H9 (cell line): ENCODE data around the gene SIL1. TPM values are rescaled to one million over a fixed set of nuclear protein-coding genes. Genes with fewer than 3 reads are reported as not detected.

Experiments used
- DNase-seq: peaks from one replicate; pipeline ENCODE4 v3.0.0-alpha.2; 2017
- H2AFZ ChIP-seq: one replicate; pipeline ENCODE4 v1.6.1; 2013; ENCODE audit warnings: mild to moderate bottlenecking, low read length, control low read depth, moderate library complexity
- H2AK5ac ChIP-seq: 2 replicates; pipeline ENCODE4 v1.6.1; 2013; ENCODE audit warnings: low read length, control low read depth, mixed read lengths; ENCODE audit not compliant: insufficient read length
- H2BK120ac ChIP-seq: one replicate; pipeline ENCODE4 v1.6.1; 2013; ENCODE audit warnings: low read depth, mild to moderate bottlenecking, low read length, control low read depth, inconsistent platforms; ENCODE audit not compliant: poor library complexity, severe bottlenecking
- H2BK12ac ChIP-seq: 2 replicates; pipeline ENCODE4 v1.6.1; 2013; ENCODE audit warnings: low read length, control low read depth, mixed read lengths, low read depth; ENCODE audit not compliant: insufficient read length
- H2BK15ac ChIP-seq: 2 replicates; pipeline ENCODE4 v1.6.1; 2013; ENCODE audit warnings: low read depth, low read length, control low read depth
- H2BK20ac ChIP-seq: one replicate; pipeline ENCODE4 v1.6.1; 2013; ENCODE audit warnings: low read depth, mild to moderate bottlenecking, low read length, control low read depth, inconsistent platforms; ENCODE audit not compliant: poor library complexity, severe bottlenecking
- H2BK5ac ChIP-seq: 2 replicates; pipeline ENCODE4 v1.6.1; 2013; ENCODE audit warnings: low read length, control low read depth, mixed read lengths; ENCODE audit not compliant: insufficient read length
- H3K14ac ChIP-seq: 2 replicates; pipeline ENCODE4 v1.6.1; 2013; ENCODE audit warnings: low read length, control low read depth; ENCODE audit not compliant: insufficient read depth
- H3K18ac ChIP-seq: 2 replicates; pipeline ENCODE4 v1.6.1; 2013; ENCODE audit warnings: low read depth, mild to moderate bottlenecking, mixed read lengths, low read length, control low read depth; ENCODE audit not compliant: insufficient read length
- H3K23ac ChIP-seq: 2 replicates; pipeline ENCODE4 v1.6.1; 2013; ENCODE audit warnings: low read length, control low read depth, mixed read lengths, low read depth; ENCODE audit not compliant: insufficient read length
- H3K23me2 ChIP-seq: 2 replicates; pipeline ENCODE4 v1.6.1; 2013; ENCODE audit warnings: low read depth, mild to moderate bottlenecking, mixed read lengths, low read length, control low read depth; ENCODE audit not compliant: insufficient read length, poor library complexity, severe bottlenecking
- H3K27ac ChIP-seq: 2 replicates; pipeline ENCODE4 v1.5.1; 2013; ENCODE audit warnings: low read length, control low read depth, mixed read lengths, low read depth; ENCODE audit not compliant: insufficient read length
- H3K27me3 ChIP-seq: 2 replicates; pipeline ENCODE4 v1.6.1; 2013; ENCODE audit warnings: low read length, control low read depth, inconsistent platforms; ENCODE audit not compliant: insufficient read depth
- H3K4ac ChIP-seq: 2 replicates; pipeline ENCODE4 v1.6.1; 2013; ENCODE audit warnings: low read depth, mild to moderate bottlenecking, control low read depth, inconsistent platforms, low read length, moderate library complexity
- H3K4me1 ChIP-seq: 2 replicates; pipeline ENCODE4 v1.6.1; 2013; ENCODE audit warnings: low read length, control low read depth, inconsistent platforms; ENCODE audit not compliant: insufficient read depth
- H3K4me2 ChIP-seq: 2 replicates; pipeline ENCODE4 v1.6.1; 2013; ENCODE audit warnings: low read length, control low read depth, mixed read lengths; ENCODE audit not compliant: insufficient read length, insufficient read depth
- H3K56ac ChIP-seq: 2 replicates; pipeline ENCODE4 v1.6.1; 2013; ENCODE audit warnings: low read depth, mild to moderate bottlenecking, mixed read lengths, low read length, control low read depth; ENCODE audit not compliant: insufficient read length
- H3K79me1 ChIP-seq: 2 replicates; pipeline ENCODE4 v1.6.1; 2013; ENCODE audit warnings: low read depth, mild to moderate bottlenecking, moderate library complexity, low read length, control low read depth, inconsistent platforms; ENCODE audit not compliant: insufficient read depth, poor library complexity, severe bottlenecking
- H3K79me2 ChIP-seq: 2 replicates; pipeline ENCODE4 v1.6.1; 2013; ENCODE audit warnings: low read length, control low read depth, inconsistent platforms; ENCODE audit not compliant: insufficient read depth
- H3K9ac ChIP-seq: 2 replicates; pipeline ENCODE4 v1.6.1; 2013; ENCODE audit warnings: low read length, control low read depth, mixed read lengths; ENCODE audit not compliant: insufficient read length; ENCODE audit errors: extremely low read depth
- H3K9me3 ChIP-seq: one replicate; pipeline ENCODE4 v1.6.1; 2013; ENCODE audit warnings: low read depth, low read length, inconsistent platforms; ENCODE audit not compliant: control insufficient read depth
- H3T11ph ChIP-seq: one replicate; pipeline ENCODE4 v1.6.1; 2013; ENCODE audit warnings: mild to moderate bottlenecking, low read length, control low read depth, inconsistent platforms
- H4K20me1 ChIP-seq: one replicate; pipeline ENCODE4 v1.6.1; 2013; ENCODE audit not compliant: control insufficient read depth, insufficient read length, insufficient read depth
- H4K5ac ChIP-seq: 2 replicates; pipeline ENCODE4 v1.6.1; 2013; ENCODE audit warnings: low read depth, mild to moderate bottlenecking, mixed read lengths, low read length, control low read depth; ENCODE audit not compliant: insufficient read length
- H4K8ac ChIP-seq: replicated peaks from 2 replicates; pipeline ENCODE4 v1.6.1; 2013; ENCODE audit warnings: low read length, control low read depth, mixed read lengths, low read depth; ENCODE audit not compliant: insufficient read length
- H4K91ac ChIP-seq: 2 replicates; pipeline ENCODE4 v1.6.1; 2013; ENCODE audit warnings: low read depth, mild to moderate bottlenecking, moderate library complexity, mixed read lengths, low read length, control low read depth; ENCODE audit not compliant: insufficient read length
- H3K27ac Mint-ChIP-seq, 3 experiments: 2 replicates in 2 of 3; 3 replicates in 1 of 3; pipeline ENCODE4 v1.8.0; 2020 to 2021; ENCODE audit warnings: mixed read lengths in 3 of 3, mild to moderate bottlenecking in 1 of 3, moderate library complexity in 1 of 3
- H3K27me3 Mint-ChIP-seq: 2 replicates; pipeline ENCODE4 v1.8.0; 2021; ENCODE audit warnings: low read depth, mild to moderate bottlenecking, moderate library complexity, mixed read lengths
- H3K36me3 Mint-ChIP-seq, 3 experiments: 2 replicates in 2 of 3; 3 replicates in 1 of 3; pipeline ENCODE4 v1.8.0; 2020 to 2021; ENCODE audit warnings: low read depth in 3 of 3, mixed read lengths in 3 of 3; ENCODE audit not compliant: insufficient read depth in 1 of 3
- H3K4me1 Mint-ChIP-seq, 2 experiments: 2 replicates each; pipeline ENCODE4 v1.8.0; 2020; ENCODE audit warnings: mixed read lengths in 2 of 2
- H3K4me3 Mint-ChIP-seq, 2 experiments: 2 replicates in 1 of 2; 3 replicates in 1 of 2; pipeline ENCODE4 v1.8.0; 2020 to 2021; ENCODE audit warnings: mild to moderate bottlenecking in 2 of 2, mixed read lengths in 2 of 2, moderate library complexity in 1 of 2
- H3K9me3 Mint-ChIP-seq, 2 experiments: 2 replicates in 1 of 2; 3 replicates in 1 of 2; pipeline ENCODE4 v1.8.0; 2020; ENCODE audit warnings: mild to moderate bottlenecking in 2 of 2, mixed read lengths in 2 of 2, moderate library complexity in 1 of 2
- CTCF ChIP-seq: fragments of 200-600 bp; sonication (generic); conservative IDR thresholded peaks from 3 replicates; pipeline ENCODE4 v1.8.0; 2021; ENCODE audit warnings: antibody characterized with exemption, mild to moderate bottlenecking
- WGBS: extraction: QIAGEN DNeasy Blood & Tissue Kit; methylation state at CpG from one replicate; pipeline ENCODE4 v1.1.7; 2013; ENCODE audit warnings: missing lambda C conversion rate, low lambda C conversion rate, mixed read lengths; ENCODE audit not compliant: insufficient read length; ENCODE audit errors: extremely low coverage; 5-methylcytosine and 5-hydroxymethylcytosine counted together
- total RNA-seq: library from RNA; stranded (reverse); gene quantifications from 2 replicates; pipeline ENCODE4 v1.2.1, GENCODE V29; 2021

The SIL1 gene
- total RNA-seq, 1 experiment from 2014 or later: 10.6 TPM

GRCh38 chr5:138969323-138970002, 228.7 kb downstream of the SIL1 start:
- Mint-ChIP-seq H3K4me1 (peaks cover 21 to 42% of the 10 kb centered on the region in 2 experiments), H3K36me3 (no peaks in the 10 kb centered on the region), H3K27ac (peak overlapping the region in 1 of 3 experiments; percentile 47; a peak in 1 of 7 replicates), H3K27me3 (peaks cover 2% of the 10 kb centered on the region; the same call in 1 of the 2 replicates), H3K9me3 (no peaks in the 10 kb centered on the region), H3K4me3 (no peak overlapping the region)
- Histone ChIP-seq H3K23ac (no peak overlapping the region), H4K20me1 (no peaks in the 10 kb centered on the region), H3K4ac (no peak overlapping the region), H4K8ac (no peak overlapping the region), H3K56ac (no peak overlapping the region), H2AK5ac (no peak overlapping the region), H2AFZ (no peak overlapping the region), H3K9me3 (no peaks in the 10 kb centered on the region), H3K9ac (no peak overlapping the region), H3K18ac (no peak overlapping the region), H2BK120ac (no peak overlapping the region), H4K91ac (no peak overlapping the region), H2BK5ac (no peak overlapping the region), H3K4me1 (no peaks in the 10 kb centered on the region), H3K14ac (no peak overlapping the region), H3K79me1 (no peaks in the 10 kb centered on the region), H3K27me3 (no peaks in the 10 kb centered on the region), H4K5ac (no peak overlapping the region), H2BK12ac (no peak overlapping the region), H3T11ph (no peak overlapping the region), H3K27ac (no peak overlapping the region), H2BK20ac (no peak overlapping the region), H2BK15ac (no peak overlapping the region), H3K79me2 (no peaks in the 10 kb centered on the region), H3K4me2 (no peak overlapping the region), H3K23me2 (no peaks in the 10 kb centered on the region)
- TF ChIP-seq CTCF: no peak
- no peak for DNase-seq
- no CpG with 5 or more reads among the region's 5 CpGs for WGBS
